Jurkat, Clone E6-1 (cell line): Measurements from ENCODE around the gene GSTP1.
"Not testable (repeated sequence)": the region's sequence is repeated elsewhere in the genome, so short reads cannot be mapped to it uniquely, and the experiment has no call there.

Source experiments
- DNase-seq: peaks from one replicate; pipeline ENCODE4 v3.0.0-alpha.2; 2011; ENCODE audit warnings: low read depth, low spot score
- H3K4me3 ChIP-seq: 2 replicates; pipeline ENCODE4 v1.5.1; 2011; ENCODE audit warnings: mild to moderate bottlenecking, low read length, control low read depth, moderate library complexity

GSTP1 gene

DNA sequence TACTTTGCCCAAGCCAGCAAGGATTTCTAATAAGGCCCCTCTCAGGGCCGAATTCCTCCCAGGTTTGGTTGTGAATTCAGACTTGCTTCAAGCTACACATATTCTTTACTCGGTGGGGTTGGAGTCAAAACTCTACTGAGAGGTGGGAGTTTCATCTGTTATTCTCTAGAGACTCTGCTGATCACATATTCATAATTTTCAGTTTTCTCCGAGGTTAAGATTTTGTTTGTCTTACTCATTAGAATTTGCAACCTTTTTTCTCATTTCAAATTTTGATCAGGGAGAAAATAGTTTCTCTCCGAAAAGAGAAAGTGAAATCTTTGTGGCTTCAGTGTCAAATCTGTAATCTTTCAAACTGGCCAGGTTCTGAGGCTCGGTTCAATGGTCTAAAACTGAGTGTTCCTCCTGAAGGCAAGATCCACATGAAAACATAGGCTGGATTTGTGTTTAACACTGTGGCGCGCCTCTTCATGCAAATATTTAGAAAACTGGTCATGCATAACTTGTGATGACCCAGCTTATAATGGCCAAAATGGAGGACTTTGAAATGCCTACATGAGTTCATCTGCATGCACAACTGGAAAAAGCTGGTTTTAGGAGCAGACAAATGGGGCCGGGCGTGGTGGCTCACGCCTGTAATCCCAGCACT lies 21.5 kb upstream of the GSTP1 start:
- no peak for DNase-seq
- H3K4me3 ChIP-seq: no peak overlapping the region

DNA sequence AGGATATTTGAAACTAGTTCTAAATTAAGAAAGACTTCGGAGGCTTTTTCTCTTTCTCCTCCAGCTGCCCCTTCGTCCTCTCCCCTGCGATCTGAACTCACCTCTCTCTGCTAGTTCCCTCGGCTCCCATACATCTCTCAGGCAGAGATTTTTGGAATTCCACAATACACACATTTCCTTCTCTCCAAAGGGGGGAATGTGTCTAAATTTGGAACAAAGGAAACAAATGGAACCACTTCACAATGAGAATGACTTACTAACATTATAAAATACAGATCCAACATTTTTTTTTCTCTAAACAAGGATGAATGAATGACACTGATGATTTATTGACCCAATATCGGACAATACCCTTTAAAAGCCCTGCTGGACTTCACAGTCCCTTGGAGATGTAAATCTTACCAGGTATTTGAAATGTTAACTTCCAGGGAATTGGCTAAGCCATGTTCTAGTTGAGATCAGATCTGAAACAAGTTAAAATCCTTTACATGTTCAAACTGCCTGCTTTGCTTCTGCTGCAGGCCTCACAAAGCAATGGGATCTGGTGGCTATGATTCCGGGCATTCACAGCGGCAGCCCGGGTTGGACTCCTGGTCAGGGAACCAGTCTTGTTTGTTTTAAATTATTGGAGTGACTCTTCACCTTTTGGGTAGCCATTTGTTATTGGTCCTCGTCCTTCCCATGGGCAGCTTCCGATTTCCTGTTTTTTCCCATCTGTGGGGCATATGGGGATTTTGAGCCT lies 20.5 kb upstream of the GSTP1 start:
- DNase-seq: no peak
- no peak overlapping the region for H3K4me3 ChIP-seq

DNA sequence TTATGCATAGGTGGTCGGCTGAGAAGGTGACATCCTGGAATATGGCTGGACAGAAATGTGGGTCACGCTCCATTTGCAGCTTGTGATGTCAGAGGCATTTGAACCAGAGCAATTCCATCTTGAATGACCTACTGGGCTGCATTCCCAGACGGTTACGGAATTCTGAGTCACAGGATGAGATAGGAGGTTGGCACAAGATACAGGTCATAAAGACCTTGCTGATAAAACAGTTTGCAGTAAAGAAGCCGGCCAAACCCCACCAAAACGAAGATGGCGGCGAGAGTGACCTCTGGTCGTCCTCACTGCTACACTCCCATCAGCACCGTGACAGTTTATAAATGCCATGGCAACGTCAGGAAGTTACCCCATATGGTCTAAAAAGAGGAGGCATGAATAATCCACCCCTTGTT lies 19.9 kb upstream of the GSTP1 start:
- not testable (repeated sequence) for H3K4me3 ChIP-seq, DNase-seq

- no peak for DNase-seq
- no peak overlapping the region for H3K4me3 ChIP-seq
These were observed 19.4 kb upstream of the GSTP1 start for GRCh38 chr11:67564230-67564629.

GRCh38 chr11:67571443-67571842 lies 12.2 kb upstream of the GSTP1 start:
- H3K4me3 ChIP-seq: no peak overlapping the region
- DNase-seq: no peak

GRCh38 chr11:67572305-67572704 lies 11.3 kb upstream of the GSTP1 start:
- no peak overlapping the region for H3K4me3 ChIP-seq
- no peak for DNase-seq

DNA sequence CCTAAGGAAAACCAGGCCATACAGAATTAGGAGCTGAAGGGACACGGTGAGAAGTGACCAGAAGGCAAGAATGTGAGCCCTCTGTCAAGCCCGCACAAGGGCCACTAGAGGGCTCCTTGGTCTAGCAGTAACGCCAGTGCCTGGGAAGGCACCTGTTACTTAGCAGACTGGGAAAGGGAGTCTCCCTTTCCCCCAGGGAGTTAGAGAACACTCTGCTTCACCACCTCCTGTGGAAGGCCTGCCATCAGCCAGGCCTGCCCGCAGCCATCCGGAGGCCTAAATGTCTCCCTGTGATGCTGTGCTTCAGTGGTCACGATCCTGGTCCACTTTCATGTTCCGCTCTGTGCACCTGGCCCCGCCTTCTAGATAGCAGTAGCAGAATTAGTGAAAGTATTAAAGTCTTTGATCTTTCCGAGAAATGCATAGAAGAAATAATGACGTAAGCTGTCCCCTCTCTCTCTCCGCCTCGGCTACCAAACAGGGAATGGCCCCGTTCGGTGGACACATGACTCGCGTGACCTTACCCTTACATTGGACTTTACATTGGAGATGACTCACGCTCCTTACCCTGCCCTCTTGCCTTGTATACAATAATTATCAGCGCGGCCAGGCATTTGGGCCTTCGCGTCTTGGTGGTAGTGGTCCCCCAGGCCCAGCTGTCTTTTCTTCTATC lies 10.7 kb upstream of the GSTP1 start:
- H3K4me3 ChIP-seq: no peak overlapping the region
- no peak for DNase-seq

- no peak for DNase-seq
- no peak overlapping the region for H3K4me3 ChIP-seq
These were observed 8.7 kb upstream of the GSTP1 start for GRCh38 chr11:67574938-67575337.

- no peak for DNase-seq
These were observed 6.7 kb upstream of the GSTP1 start for GRCh38 chr11:67576735-67577475.

DNA sequence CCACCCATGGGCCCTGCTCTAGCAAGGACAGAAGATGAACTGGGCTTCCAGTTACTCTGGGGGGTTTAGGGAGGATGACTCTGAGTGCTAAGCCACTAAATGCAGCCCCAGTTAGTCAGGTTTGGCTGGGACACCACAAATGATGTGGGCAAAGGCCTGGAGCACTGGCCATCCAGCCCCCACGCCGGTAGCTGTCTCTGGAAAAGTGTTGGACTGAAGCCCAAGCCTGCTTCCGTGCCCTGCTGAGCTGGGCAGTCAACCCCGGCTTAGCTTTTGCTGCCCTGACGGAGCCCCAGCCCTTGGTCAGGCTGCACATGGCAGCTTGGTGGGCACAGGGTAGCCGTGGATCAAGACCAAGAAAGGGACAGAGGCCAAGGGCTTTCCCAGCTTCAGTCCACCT lies 5.7 kb upstream of the GSTP1 start:
- H3K4me3 ChIP-seq: no peak overlapping the region
- no peak for DNase-seq

More at GRCh38 chr11:67576735-67577475, 6.7 kb upstream of the GSTP1 start:
- no peak overlapping the region for H3K4me3 ChIP-seq

DNA sequence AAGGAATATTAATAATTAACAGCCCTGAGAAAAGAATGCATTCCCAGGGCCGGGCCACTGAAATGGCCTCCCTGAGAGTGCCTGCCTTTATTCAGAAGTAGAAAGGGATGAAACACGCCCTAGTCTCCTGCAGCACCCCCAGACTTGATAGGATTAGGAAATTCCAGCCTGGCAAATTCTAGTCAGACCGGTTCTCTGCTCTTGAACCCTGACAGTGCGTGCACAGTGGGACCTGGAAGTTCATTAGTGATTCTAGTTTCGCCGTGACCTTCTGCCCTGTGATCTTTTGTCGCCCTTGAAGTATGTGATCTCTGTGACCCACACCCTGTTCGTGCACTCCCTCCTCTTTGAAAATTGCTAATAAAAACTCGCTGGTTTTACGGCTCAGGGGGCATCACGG lies 2.1 kb upstream of the GSTP1 start:
- no peak for DNase-seq
- H3K4me3 ChIP-seq: no peak overlapping the region

- no peak for DNase-seq
- H3K4me3 ChIP-seq: no peak overlapping the region
These were observed 1.6 kb upstream of the GSTP1 start for GRCh38 chr11:67582011-67582410.

- no peak for DNase-seq
- peak overlapping the region; percentile 74 for H3K4me3 ChIP-seq
These were observed 731 bp downstream of the GSTP1 start for GRCh38 chr11:67584205-67584880.

GRCh38 chr11:67584881-67585873 lies 1.6 kb downstream of the GSTP1 start:
- no peak for DNase-seq
- peak overlapping the region; percentile 74 for H3K4me3 ChIP-seq

DNA sequence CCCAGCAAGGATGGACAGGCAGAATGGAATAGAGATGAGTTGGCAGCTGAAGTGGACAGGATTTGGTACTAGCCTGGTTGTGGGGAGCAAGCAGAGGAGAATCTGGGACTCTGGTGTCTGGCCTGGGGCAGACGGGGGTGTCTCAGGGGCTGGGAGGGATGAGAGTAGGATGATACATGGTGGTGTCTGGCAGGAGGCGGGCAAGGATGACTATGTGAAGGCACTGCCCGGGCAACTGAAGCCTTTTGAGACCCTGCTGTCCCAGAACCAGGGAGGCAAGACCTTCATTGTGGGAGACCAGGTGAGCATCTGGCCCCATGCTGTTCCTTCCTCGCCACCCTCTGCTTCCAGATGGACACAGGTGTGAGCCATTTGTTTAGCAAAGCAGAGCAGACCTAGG lies 2.3 kb downstream of the GSTP1 start:
- no peak for DNase-seq
- H3K4me3 ChIP-seq: no peak overlapping the region

DNA sequence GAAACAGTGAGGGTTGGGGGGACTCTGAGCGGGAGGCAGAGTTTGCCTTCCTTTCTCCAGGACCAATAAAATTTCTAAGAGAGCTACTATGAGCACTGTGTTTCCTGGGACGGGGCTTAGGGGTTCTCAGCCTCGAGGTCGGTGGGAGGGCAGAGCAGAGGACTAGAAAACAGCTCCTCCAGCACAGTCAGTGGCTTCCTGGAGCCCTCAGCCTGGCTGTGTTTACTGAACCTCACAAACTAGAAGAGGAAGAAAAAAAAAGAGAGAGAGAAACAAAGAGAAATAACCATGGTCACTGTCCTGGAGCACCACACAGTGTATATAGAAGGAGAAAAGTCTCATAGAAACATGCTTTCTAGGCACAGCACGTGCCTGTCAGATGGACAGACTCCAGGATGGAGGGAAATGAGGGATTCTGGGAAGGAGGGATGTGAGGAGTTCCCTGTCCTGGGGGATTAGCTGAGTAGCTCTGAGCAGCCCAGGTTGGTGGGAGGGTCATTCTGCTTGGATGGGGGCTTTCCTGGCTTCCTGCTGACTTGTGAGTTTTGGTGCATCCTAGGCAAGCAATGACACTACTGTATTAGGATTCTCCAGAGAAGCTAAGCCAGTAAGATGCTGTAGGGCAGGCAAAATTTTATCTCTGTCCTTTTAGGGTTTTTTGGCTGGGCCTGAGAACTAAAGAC lies 3.1 kb downstream of the GSTP1 start:
- no peak for DNase-seq
- no peak overlapping the region for H3K4me3 ChIP-seq

DNA sequence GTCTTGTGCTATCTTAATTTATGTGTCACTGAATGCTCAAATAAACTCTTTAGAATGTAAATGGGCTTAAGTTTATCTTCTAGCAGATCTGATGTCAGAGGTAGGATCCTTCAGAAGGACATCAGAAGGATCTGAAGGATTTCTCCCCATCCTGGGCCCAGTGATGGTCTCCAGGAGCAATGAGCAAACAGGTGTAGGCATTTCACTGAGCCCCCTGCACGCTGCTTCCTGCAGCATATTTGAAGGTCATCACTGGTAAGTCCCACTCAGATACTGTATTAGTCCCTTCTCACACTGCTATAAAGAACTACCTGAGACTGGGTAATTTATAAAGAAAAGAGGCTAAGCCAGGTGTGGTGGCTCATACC lies 4.5 kb downstream of the GSTP1 start:
- DNase-seq: no peak
- no peak overlapping the region for H3K4me3 ChIP-seq
